Measurements from ENCODE around the gene GPS2. TPM values are rescaled to one million over a fixed set of nuclear protein-coding genes. Genes with fewer than 3 reads are reported as not detected.
A peak's percentile ranks its signal among the peaks of the same experiment; 100 is the strongest.

Gene GPS2
- total RNA-seq, 1 donor from 2014 or later: 42.1 TPM

DNA sequence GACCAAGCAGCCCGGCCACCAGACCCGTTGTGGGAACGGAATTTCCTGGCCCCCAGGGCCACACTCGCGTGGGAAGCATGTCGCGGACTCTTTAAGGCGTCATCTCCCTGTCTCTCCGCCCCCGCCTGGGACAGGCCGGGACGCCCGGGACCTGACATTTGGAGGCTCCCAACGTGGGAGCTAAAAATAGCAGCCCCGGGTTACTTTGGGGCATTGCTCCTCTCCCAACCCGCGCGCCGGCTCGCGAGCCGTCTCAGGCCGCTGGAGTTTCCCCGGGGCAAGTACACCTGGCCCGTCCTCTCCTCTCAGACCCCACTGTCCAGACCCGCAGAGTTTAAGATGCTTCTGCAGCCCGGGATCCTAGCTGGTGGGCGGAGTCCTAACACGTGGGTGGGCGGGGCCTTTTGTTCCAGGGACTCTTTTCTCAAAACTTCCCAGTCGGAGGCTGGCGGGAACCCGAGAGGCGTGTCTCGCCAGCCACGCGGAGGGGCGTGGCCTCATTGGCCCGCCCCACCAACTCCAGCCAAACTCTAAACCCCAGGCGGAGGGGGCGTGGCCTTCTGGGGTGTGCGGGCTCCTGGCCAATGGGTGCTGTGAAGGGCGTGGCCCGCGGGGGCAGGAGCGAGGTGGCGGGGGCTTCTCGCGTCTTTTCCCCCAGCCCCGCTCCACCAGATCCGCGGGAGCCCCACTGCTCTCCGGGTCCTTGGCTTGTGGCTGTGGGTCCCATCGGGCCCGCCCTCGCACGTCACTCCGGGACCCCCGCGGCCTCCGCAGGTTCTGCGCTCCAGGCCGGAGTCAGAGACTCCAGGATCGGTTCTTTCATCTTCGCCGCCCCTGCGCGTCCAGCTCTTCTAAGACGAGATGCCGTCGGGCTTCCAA lies 33.8 kb downstream of the GPS2 start, which contains the start of gene SLC2A4:
TSS of gene SLC2A4 (plus strand) at position 645 of the 879 bp plus-strand sequence. CDS start at position 862, 217 bp downstream.
- Mint-ChIP-seq H3K4me3 (peak within 1 kb of the TSS; percentile 73), H3K27me3 (ENCODE audit: low read depth) (peaks cover 25% of the 10 kb centered on the region), H3K36me3 (no peaks in the 10 kb centered on the region), H3K4me1 (peaks cover 15% of the 10 kb centered on the region), H3K9me3 (no peaks in the 10 kb centered on the region), H3K27ac (peak within 1 kb of the TSS; percentile 75)
- peak; percentile 90 to 95 for DNase-seq (ENCODE audit: low spot score in 2 of 2, unreplicated experiment in 2 of 2)
- TF ChIP-seq, protein P1, sequence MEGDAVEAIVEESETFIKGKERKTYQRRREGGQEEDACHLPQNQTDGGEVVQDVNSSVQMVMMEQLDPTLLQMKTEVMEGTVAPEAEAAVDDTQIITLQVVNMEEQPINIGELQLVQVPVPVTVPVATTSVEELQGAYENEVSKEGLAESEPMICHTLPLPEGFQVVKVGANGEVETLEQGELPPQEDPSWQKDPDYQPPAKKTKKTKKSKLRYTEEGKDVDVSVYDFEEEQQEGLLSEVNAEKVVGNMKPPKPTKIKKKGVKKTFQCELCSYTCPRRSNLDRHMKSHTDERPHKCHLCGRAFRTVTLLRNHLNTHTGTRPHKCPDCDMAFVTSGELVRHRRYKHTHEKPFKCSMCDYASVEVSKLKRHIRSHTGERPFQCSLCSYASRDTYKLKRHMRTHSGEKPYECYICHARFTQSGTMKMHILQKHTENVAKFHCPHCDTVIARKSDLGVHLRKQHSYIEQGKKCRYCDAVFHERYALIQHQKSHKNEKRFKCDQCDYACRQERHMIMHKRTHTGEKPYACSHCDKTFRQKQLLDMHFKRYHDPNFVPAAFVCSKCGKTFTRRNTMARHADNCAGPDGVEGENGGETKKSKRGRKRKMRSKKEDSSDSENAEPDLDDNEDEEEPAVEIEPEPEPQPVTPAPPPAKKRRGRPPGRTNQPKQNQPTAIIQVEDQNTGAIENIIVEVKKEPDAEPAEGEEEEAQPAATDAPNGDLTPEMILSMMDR (IDR thresholded peaks at IDR 0.05; ENCODE audit: unreplicated experiment): no peak

DNA sequence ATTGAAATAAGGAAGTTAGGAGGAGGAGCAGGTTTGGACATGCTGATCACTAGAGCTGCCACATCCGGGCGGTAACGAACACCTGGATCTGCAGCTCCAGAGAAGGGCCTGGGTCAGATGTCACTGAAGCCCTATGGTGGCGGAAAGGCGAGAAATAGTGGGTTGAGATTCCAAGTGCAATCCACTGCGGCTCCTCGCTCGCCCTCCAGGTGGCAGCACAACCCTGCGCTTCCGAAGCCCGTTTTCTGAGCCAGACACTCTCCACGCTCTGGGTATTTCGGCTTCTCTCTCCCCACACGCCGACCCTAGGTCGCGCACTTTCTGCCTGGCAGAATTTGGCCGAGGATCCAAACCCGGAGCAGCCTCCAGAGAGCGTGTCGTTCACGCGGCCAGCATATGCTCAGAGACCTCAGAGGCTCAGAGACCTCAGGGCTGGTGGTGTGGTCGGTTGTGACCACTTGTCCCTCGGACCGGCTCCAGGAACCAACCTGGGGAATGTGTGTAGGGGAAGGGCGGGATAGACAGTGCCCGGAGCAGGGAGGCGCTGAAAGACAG lies 34.6 kb downstream of the GPS2 start:
- no peaks in the 10 kb centered on the region for H3K36me3 Mint-ChIP-seq
- no peaks in the 10 kb centered on the region for H3K9me3 Mint-ChIP-seq
- peak overlapping the region; percentile 73 for H3K4me3 Mint-ChIP-seq
- peak overlapping the region; percentile 73 for H3K27ac Mint-ChIP-seq
- H3K27me3 Mint-ChIP-seq (ENCODE audit: low read depth): peaks cover 23% of the 10 kb centered on the region
- DNase-seq (ENCODE audit: low spot score in 2 of 2, unreplicated experiment in 2 of 2): peak; percentile 59 to 82
- H3K4me1 Mint-ChIP-seq: peaks cover 15% of the 10 kb centered on the region
- TF ChIP-seq, protein P1 (IDR thresholded peaks at IDR 0.05; ENCODE audit: unreplicated experiment): peak; percentile 76

DNA sequence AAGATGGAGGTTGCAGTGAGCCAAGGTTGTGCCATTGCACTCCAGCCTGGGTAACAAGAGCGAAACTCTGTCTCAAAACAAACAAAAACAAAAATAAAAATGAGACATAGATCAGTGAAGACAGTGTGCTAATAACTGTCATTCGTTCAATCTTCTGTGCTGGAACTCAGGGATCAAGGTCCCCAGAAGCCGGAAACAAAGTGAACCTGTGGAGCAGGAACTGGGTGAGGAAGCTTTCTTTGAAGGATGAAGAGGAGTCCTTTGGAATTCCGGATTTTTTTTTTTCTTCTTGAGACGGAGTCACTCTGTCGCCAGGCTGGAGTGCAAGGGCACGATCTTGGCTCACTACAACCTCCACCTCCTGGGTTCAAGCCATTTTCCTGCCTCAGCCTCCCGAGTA lies 35.7 kb downstream of the GPS2 start:
- no peaks in the 10 kb centered on the region for H3K36me3 Mint-ChIP-seq
- H3K4me3 Mint-ChIP-seq: no peak overlapping the region
- no peak for DNase-seq (ENCODE audit: low spot score in 2 of 2, unreplicated experiment in 2 of 2)
- peaks cover 23% of the 10 kb centered on the region for H3K27me3 Mint-ChIP-seq (ENCODE audit: low read depth)
- H3K27ac Mint-ChIP-seq: no peak overlapping the region
- TF ChIP-seq, protein P1 (IDR thresholded peaks at IDR 0.05; ENCODE audit: unreplicated experiment): no peak
- H3K9me3 Mint-ChIP-seq: no peaks in the 10 kb centered on the region
- H3K4me1 Mint-ChIP-seq: peaks cover 15% of the 10 kb centered on the region

DNA sequence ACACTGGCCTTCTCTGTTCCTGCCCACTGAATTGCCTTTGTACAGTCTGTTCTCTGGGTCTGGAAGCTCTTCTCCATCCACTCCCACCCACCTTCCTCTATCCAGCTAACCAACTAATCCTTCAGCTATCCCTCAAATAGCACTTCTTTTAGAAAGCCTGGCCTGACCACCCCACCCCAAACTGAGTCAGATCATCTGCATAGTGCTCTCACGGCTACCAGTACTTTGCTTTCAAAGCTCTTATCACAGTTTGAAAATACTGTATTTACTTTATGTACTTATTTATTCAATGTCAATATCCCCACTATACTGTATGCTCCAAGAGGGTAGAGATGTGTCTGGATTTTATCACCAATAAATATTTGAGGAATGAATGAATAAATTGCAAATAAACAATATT lies 48.4 kb downstream of the GPS2 start:
- peak overlapping the region; percentile 15 for H3K27ac Mint-ChIP-seq
- no peak overlapping the region for H3K4me3 Mint-ChIP-seq
- no peaks in the 10 kb centered on the region for H3K36me3 Mint-ChIP-seq
- DNase-seq (ENCODE audit: low spot score in 2 of 2, unreplicated experiment in 2 of 2): no peak
- peaks cover 32% of the 10 kb centered on the region for H3K27me3 Mint-ChIP-seq (ENCODE audit: low read depth)
- peaks cover 16% of the 10 kb centered on the region for H3K4me1 Mint-ChIP-seq
- H3K9me3 Mint-ChIP-seq: no peaks in the 10 kb centered on the region
- TF ChIP-seq, protein P1 (IDR thresholded peaks at IDR 0.05; ENCODE audit: unreplicated experiment): no peak

DNA sequence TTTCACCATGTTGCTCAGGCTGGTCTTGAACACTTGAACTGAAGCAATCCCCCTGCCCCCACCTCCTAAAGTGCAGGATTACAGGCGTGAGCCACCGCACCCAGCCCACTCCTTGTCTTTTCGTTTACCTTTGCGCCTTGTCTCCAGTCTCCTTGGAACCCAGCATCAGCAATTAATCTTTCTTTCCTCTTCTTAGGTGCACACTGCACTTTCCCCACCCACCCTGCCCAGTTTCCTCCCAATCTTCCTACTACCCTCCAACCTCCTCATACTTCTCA lies 51.4 kb downstream of the GPS2 start:
- H3K27ac Mint-ChIP-seq: peak overlapping the region; percentile 96
- no peaks in the 10 kb centered on the region for H3K36me3 Mint-ChIP-seq
- H3K9me3 Mint-ChIP-seq: no peaks in the 10 kb centered on the region
- TF ChIP-seq, protein P1 (IDR thresholded peaks at IDR 0.05; ENCODE audit: unreplicated experiment): no peak
- H3K4me3 Mint-ChIP-seq: peak overlapping the region; percentile 90
- H3K4me1 Mint-ChIP-seq: peaks cover 21% of the 10 kb centered on the region
- DNase-seq (ENCODE audit: low spot score in 2 of 2, unreplicated experiment in 2 of 2): no peak
- H3K27me3 Mint-ChIP-seq (ENCODE audit: low read depth): peaks cover 38% of the 10 kb centered on the region

All from mesothelial cell of epicardium (in vitro differentiated cells).